ENCODE results near the gene ABHD18. TPM values are rescaled to one million over a fixed set of nuclear protein-coding genes. Genes with fewer than 3 reads are reported as not detected.

Gene ABHD18
- total and polyA plus RNA-seq, 5 donors = 4.1 to 10.4 (median 8.7) TPM

DNA sequence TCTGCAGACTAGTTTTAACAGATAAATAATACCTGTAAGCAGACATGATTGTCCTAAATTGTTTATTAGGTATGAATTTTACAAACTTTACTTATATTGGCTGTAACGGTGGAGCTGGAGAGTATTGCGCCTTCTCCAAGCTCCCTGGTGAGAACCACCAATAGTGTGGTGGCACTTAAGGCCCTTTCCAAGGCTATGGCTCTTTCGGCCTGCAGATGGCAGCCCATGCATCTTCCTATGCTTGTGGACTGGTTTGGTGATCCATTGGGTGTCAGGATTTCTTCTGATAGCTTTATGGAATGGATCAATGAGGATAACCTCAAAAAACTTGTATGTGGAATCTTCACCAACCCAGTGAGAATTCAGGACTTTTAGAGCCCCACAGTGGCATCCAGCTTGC, 103.7 kb downstream of the ABHD18 start:
- Histone ChIP-seq H3K27me3 (ENCODE audit: control insufficient read depth, insufficient read depth) (no peaks in the 10 kb centered on the region), H3K4me1 (ENCODE audit: control insufficient read depth, insufficient read depth, low read length) (no peaks in the 10 kb centered on the region), H3K27ac (ENCODE audit: low read length) (no peak overlapping the region), H3K9me3 (ENCODE audit: control insufficient read depth, low read length) (no peaks in the 10 kb centered on the region), H3K4me3 (ENCODE audit: low read length) (no peak overlapping the region)
- intact Hi-C loops (cut with DNase I) = no loop called here
- ATAC-seq (no peak), DNase-seq (no peak)
- 92% methylated on average over 3 of the region's 3 CpGs for WGBS

DNA sequence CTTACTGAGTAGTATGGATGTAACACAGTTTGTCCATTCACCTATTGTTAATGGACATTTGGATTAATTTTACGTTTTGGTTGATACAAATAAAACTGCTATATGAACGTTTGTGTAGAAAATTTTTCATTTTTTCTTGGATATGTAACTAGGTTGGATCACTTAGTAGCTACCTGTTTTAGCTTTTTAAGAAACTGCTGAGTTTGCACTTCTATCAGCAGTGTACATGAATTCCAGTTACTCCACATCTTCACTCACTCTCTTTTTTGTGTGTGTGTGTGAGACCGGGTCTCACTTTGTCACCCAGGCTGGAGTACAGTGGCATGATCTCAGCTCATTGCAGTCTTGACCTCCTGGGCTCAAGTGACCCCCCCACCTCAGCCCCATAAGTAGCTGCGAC, 111.3 kb downstream of the ABHD18 start:
- no peak for DNase-seq
- Histone ChIP-seq H3K4me1 (ENCODE audit: control insufficient read depth, insufficient read depth, low read length) (no peaks in the 10 kb centered on the region), H3K27ac (ENCODE audit: low read length) (no peak overlapping the region), H3K9me3 (ENCODE audit: control insufficient read depth, low read length) (no peaks in the 10 kb centered on the region), H3K4me3 (ENCODE audit: low read length) (no peak overlapping the region), H3K27me3 (ENCODE audit: control insufficient read depth, insufficient read depth) (no peaks in the 10 kb centered on the region)
- intact Hi-C loops (cut with DNase I) = no loop called here
- WGBS = 87% methylated on average over 4 of the region's 4 CpGs
- no peak for ATAC-seq

Other genes with a start within 250 kb of the ABHD18 start
- not detected for gene SLC25A31, start 235.0 kb upstream of the ABHD18 start, total RNA-seq
- not detected for gene SLC25A31, start 235.0 kb upstream of the ABHD18 start, polyA plus RNA-seq
- gene HSPA4L, start 183.1 kb upstream of the ABHD18 start, total RNA-seq = 10 to 100 TPM in 2 of 4 donors, 1 to 10 TPM in 2; 5.9 to 12.4 (median 9.7) TPM
- gene HSPA4L, start 183.1 kb upstream of the ABHD18 start, polyA plus RNA-seq = 2.1 TPM
- gene PLK4, start 84.5 kb upstream of the ABHD18 start, total RNA-seq = 1 to 10 TPM in 1 of 4 donors, under 1 TPM in 3; 0.37 to 1.1 (median 0.66) TPM
- 0.52 TPM for gene PLK4, start 84.5 kb upstream of the ABHD18 start, polyA plus RNA-seq
- 10 to 100 TPM in 3 of 4 donors, 1 to 10 TPM in 1; 9.7 to 12.2 (median 10.8) TPM for gene MFSD8, start 233 bp upstream of the ABHD18 start, total RNA-seq
- 5.9 TPM for gene MFSD8, start 233 bp upstream of the ABHD18 start, polyA plus RNA-seq
- gene LARP1B, start 95.9 kb downstream of the ABHD18 start, total RNA-seq = 10 to 100 TPM; 11.1 to 15.8 (median 12.5) TPM
- gene LARP1B, start 95.9 kb downstream of the ABHD18 start, polyA plus RNA-seq = 7.4 TPM